A549 (cell line): Measurements from ENCODE around the gene CEP85L. TPM values are rescaled to one million over a fixed set of nuclear protein-coding genes. Genes with fewer than 3 reads are reported as not detected.

Experiments used
- ATAC-seq, 2 experiments: fragments of 200-7000 bp in 1 of 2; fragments of >200 bp in 1 of 2; cut with Nextera tagmentation in 1 of 2; cut with Tn5 transposase in 1 of 2; 3 replicates each; pipeline versions ENCODE4 v1.8.0 to v1.9.1; 2018 to 2020; ENCODE audit warnings: mild to moderate bottlenecking in 1 of 2, moderate library complexity in 1 of 2
- CTCF ChIA-PET: fragments of 300-600 bp; sonication (Branson Sonifier 250); formaldehyde crosslinking; extraction: SDS; loops from one replicate; lab custom pipeline; 2021; ENCODE audit warnings: antibody characterized with exemption, inconsistent platforms; lab: Yijun Ruan, JAX
- POLR2A ChIA-PET: fragments of 350-600 bp; formaldehyde crosslinking; extraction: SDS; loops from one replicate; lab custom pipeline; 2021; ENCODE audit warnings: antibody characterized with exemption, inconsistent platforms; lab: Yijun Ruan, JAX
- DNase-seq, 2 experiments: peaks; one replicate each; pipeline versions ENCODE4 v3.0.0 to v3.0.0-alpha.2; 2011 to 2016; ENCODE audit warnings: low read depth in 1 of 2, low spot score in 1 of 2
- FAIRE-seq: peaks from 2 replicates; lab custom pipeline; 2011; peaks lifted over from hg19 to GRCh38; lab: Jason Lieb, UNC
- H3K27ac ChIP-seq, 2 experiments: fragments of >200 bp; sonication (Bioruptor Twin); formaldehyde crosslinking; 3 replicates each; pipeline ENCODE4 v1.5.1; 2016 to 2017
- H3K4me1 ChIP-seq: fragments of >200 bp; sonication (Bioruptor Twin); formaldehyde crosslinking; 3 replicates; pipeline ENCODE4 v1.6.1; 2016
- H3K4me2 ChIP-seq: fragments of >200 bp; sonication (Bioruptor Twin); formaldehyde crosslinking; 3 replicates; pipeline ENCODE4 v1.6.1; 2016
- H3K4me3 ChIP-seq: fragments of >200 bp; sonication (Bioruptor Twin); formaldehyde crosslinking; 3 replicates; pipeline ENCODE4 v1.5.1; 2016
- H3K9me3 ChIP-seq: fragments of >200 bp; sonication (Bioruptor Twin); formaldehyde crosslinking; 3 replicates; pipeline ENCODE4 v1.6.1; 2016
- ATOH8 ChIP-seq: fragments of 250-450 bp; sonication (Bioruptor Pico); IDR thresholded peaks from 2 replicates; pipeline ENCODE4 v1.5.0; 2020; ENCODE audit warnings: low read depth, mild to moderate bottlenecking, moderate library complexity
- BHLHE40 ChIP-seq: IDR thresholded peaks from 2 replicates; pipeline ENCODE4 v1.6.1; 2012; ENCODE audit warnings: low read depth, low read length, inconsistent platforms
- CBX2 ChIP-seq: fragments of 200-600 bp; sonication (generic); IDR thresholded peaks from 2 replicates; pipeline ENCODE4 v1.6.1; 2016; ENCODE audit warnings: low read depth, mild to moderate bottlenecking, borderline replicate concordance
- CBX8 ChIP-seq: fragments of 200-600 bp; sonication (generic); IDR thresholded peaks from 2 replicates; pipeline ENCODE4 v1.6.1; 2016
- CHD4 ChIP-seq: fragments of 200-600 bp; sonication (generic); IDR thresholded peaks from 2 replicates; pipeline ENCODE4 v1.6.1; 2016; ENCODE audit warnings: antibody characterized with exemption, mild to moderate bottlenecking, borderline replicate concordance
- E2F6 ChIP-seq: IDR thresholded peaks from 2 replicates; pipeline ENCODE4 v1.6.1; 2012; ENCODE audit warnings: low read depth, borderline replicate concordance
- EHF ChIP-seq: fragments of 250-450 bp; sonication (Bioruptor Pico); IDR thresholded peaks from 2 replicates; pipeline ENCODE4 v1.5.0; 2020; ENCODE audit warnings: mild to moderate bottlenecking
- EP300 ChIP-seq, 2 experiments: fragments of >200 bp; sonication (Bioruptor Twin); formaldehyde crosslinking; IDR thresholded peaks; 2 replicates in 1 of 2; 3 replicates in 1 of 2; pipeline ENCODE4 v1.6.1; 2016 to 2017
- ESRRA ChIP-seq: fragments of 150-350 bp; IDR thresholded peaks from 2 replicates; pipeline ENCODE4 v1.6.1; 2014; ENCODE audit warnings: mild to moderate bottlenecking, low read length, borderline replicate concordance
- FOXS1 ChIP-seq: fragments of 250-450 bp; sonication (Bioruptor Pico); IDR thresholded peaks from 2 replicates; pipeline ENCODE4 v1.5.0; 2020; ENCODE audit warnings: mild to moderate bottlenecking, moderate library complexity
- GATA3 ChIP-seq: IDR thresholded peaks from 2 replicates; pipeline ENCODE4 v1.6.1; 2012; ENCODE audit warnings: borderline replicate concordance
- HDAC2 ChIP-seq: fragments of 200-600 bp; sonication (generic); IDR thresholded peaks from 2 replicates; pipeline ENCODE4 v1.6.1; 2016
- HOXB13 ChIP-seq: fragments of 250-450 bp; sonication (Bioruptor Pico); IDR thresholded peaks from 2 replicates; pipeline ENCODE4 v1.5.0; 2020; ENCODE audit warnings: low read depth, mild to moderate bottlenecking, moderate library complexity
- HOXB5 ChIP-seq: fragments of 250-450 bp; sonication (Bioruptor Pico); IDR thresholded peaks from 2 replicates; pipeline ENCODE4 v1.5.0; 2020; ENCODE audit warnings: mild to moderate bottlenecking, moderate library complexity
- JUN ChIP-seq, 2 experiments: fragments of >200 bp; sonication (Bioruptor Twin); formaldehyde crosslinking; IDR thresholded peaks; 2 replicates in 1 of 2; 3 replicates in 1 of 2; pipeline ENCODE4 v1.6.1; 2016 to 2017
- KDM1A ChIP-seq: fragments of 200-600 bp; sonication (generic); IDR thresholded peaks from 2 replicates; pipeline ENCODE4 v1.6.1; 2016; ENCODE audit warnings: low read depth, mild to moderate bottlenecking
- MAFK ChIP-seq: fragments of 450-650 bp; IDR thresholded peaks from 2 replicates; pipeline ENCODE4 v1.6.1; 2014; ENCODE audit not compliant: partially characterized antibody
- NPAS2 ChIP-seq: fragments of 250-450 bp; sonication (Bioruptor Pico); IDR thresholded peaks from 2 replicates; pipeline ENCODE4 v1.8.0; 2022; ENCODE audit warnings: mild to moderate bottlenecking, moderate library complexity, borderline replicate concordance
- NR3C1 ChIP-seq: fragments of >200 bp; sonication (Bioruptor Twin); formaldehyde crosslinking; IDR thresholded peaks from 3 replicates; pipeline ENCODE4 v1.6.1; 2017
- RCOR1 ChIP-seq: fragments of 150-350 bp; IDR thresholded peaks from 2 replicates; pipeline ENCODE4 v1.6.1; 2014; ENCODE audit warnings: antibody characterized with exemption, low read length, low read depth
- SMC3 ChIP-seq: fragments of >200 bp; sonication (Bioruptor Twin); formaldehyde crosslinking; IDR thresholded peaks from 3 replicates; pipeline ENCODE4 v1.6.1; 2018; ENCODE audit warnings: inconsistent platforms
- ZC3H11A ChIP-seq: fragments of 450-650 bp; IDR thresholded peaks from 2 replicates; pipeline ENCODE4 v1.6.1; 2014; ENCODE audit warnings: antibody characterized with exemption, mild to moderate bottlenecking
- ZNF302 ChIP-seq: fragments of 250-450 bp; sonication (Bioruptor Pico); IDR thresholded peaks from 2 replicates; pipeline ENCODE4 v1.9.0; 2021; ENCODE audit warnings: inconsistent platforms, mild to moderate bottlenecking, moderate library complexity
- ZSCAN20 ChIP-seq: fragments of 250-450 bp; sonication (Bioruptor Pico); IDR thresholded peaks from 2 replicates; pipeline ENCODE4 v1.8.0; 2022; ENCODE audit warnings: mild to moderate bottlenecking, moderate library complexity
- WGBS: methylation state at CpG from one replicate; pipeline ENCODE4 v1.1.6; 2017; ENCODE audit errors: missing lambda C conversion rate; 5-methylcytosine and 5-hydroxymethylcytosine counted together
- polyA plus RNA-seq, 4 experiments: library from polyadenylated mRNA; depleted of rRNA in 3 of 4; stranded (reverse); fragments of >200 nt; fragmentation: RNase III in 1 of 4; extraction: RNeasy Plus Mini Kit Qiagen cat#74134 plus additional on column Dnase treatment in 1 of 4; gene quantifications; 2 replicates in 3 of 4; 3 replicates in 1 of 4; pipeline ENCODE4 v1.2.3, GENCODE V29; 2011 to 2017
- TF ChIP-seq, protein P1 (sequence below): fragments of >200 bp; sonication (Bioruptor Twin); formaldehyde crosslinking; IDR thresholded peaks from 3 replicates; pipeline ENCODE4 v1.5.1; 2016
- TF ChIP-seq, protein P2 (sequence below): fragments of 200-600 bp; sonication (generic); IDR thresholded peaks from 2 replicates; pipeline ENCODE4 v1.6.1; 2016; ENCODE audit warnings: antibody characterized with exemption, mild to moderate bottlenecking, moderate library complexity
- TF ChIP-seq, protein P3 (sequence below): fragments of >200 bp; sonication (Bioruptor Twin); formaldehyde crosslinking; IDR thresholded peaks from 2 replicates; pipeline ENCODE4 v1.6.1; 2016

Gene CEP85L
- polyA plus RNA-seq, 2 of the 4 experiments (the other 2 are of a cell fraction), result 1.3 to 3.4 TPM

DNA sequence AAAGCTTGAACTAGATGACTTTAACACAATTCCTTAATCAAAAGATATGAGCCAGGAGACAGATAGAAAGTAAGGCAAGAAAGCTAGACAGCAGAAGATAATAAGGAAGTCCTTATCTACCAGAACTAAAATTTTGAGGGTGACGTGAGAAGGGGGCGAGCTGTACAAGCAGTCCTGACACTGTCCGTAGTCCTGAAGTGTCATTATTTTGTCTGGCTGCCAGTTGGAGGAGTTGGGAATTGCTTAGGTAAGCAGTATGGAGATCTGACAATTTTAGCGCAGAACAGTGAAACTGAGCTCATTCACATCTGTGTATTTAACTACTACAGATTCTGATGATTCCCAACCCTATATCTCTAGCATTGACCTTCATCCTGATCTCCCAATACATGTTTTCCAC is 25.8 kb upstream of the CEP85L start:
- FAIRE-seq, result no peak
- 81% methylated on average over 4 of the region's 4 CpGs for WGBS
- no peak for ATAC-seq
- H3K4me2 ChIP-seq, result no peak overlapping the region
- DNase-seq, result no peak
- H3K9me3 ChIP-seq, result no peaks in the 10 kb centered on the region
- ChIA-PET POLR2A (no interaction called here), CTCF (no interaction called here)
- no peak for TF ChIP-seq SMC3
- TF ChIP-seq CHD4, result no peak
- TF ChIP-seq, protein P1, sequence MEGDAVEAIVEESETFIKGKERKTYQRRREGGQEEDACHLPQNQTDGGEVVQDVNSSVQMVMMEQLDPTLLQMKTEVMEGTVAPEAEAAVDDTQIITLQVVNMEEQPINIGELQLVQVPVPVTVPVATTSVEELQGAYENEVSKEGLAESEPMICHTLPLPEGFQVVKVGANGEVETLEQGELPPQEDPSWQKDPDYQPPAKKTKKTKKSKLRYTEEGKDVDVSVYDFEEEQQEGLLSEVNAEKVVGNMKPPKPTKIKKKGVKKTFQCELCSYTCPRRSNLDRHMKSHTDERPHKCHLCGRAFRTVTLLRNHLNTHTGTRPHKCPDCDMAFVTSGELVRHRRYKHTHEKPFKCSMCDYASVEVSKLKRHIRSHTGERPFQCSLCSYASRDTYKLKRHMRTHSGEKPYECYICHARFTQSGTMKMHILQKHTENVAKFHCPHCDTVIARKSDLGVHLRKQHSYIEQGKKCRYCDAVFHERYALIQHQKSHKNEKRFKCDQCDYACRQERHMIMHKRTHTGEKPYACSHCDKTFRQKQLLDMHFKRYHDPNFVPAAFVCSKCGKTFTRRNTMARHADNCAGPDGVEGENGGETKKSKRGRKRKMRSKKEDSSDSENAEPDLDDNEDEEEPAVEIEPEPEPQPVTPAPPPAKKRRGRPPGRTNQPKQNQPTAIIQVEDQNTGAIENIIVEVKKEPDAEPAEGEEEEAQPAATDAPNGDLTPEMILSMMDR, result no peak
- TF ChIP-seq, protein P2, sequence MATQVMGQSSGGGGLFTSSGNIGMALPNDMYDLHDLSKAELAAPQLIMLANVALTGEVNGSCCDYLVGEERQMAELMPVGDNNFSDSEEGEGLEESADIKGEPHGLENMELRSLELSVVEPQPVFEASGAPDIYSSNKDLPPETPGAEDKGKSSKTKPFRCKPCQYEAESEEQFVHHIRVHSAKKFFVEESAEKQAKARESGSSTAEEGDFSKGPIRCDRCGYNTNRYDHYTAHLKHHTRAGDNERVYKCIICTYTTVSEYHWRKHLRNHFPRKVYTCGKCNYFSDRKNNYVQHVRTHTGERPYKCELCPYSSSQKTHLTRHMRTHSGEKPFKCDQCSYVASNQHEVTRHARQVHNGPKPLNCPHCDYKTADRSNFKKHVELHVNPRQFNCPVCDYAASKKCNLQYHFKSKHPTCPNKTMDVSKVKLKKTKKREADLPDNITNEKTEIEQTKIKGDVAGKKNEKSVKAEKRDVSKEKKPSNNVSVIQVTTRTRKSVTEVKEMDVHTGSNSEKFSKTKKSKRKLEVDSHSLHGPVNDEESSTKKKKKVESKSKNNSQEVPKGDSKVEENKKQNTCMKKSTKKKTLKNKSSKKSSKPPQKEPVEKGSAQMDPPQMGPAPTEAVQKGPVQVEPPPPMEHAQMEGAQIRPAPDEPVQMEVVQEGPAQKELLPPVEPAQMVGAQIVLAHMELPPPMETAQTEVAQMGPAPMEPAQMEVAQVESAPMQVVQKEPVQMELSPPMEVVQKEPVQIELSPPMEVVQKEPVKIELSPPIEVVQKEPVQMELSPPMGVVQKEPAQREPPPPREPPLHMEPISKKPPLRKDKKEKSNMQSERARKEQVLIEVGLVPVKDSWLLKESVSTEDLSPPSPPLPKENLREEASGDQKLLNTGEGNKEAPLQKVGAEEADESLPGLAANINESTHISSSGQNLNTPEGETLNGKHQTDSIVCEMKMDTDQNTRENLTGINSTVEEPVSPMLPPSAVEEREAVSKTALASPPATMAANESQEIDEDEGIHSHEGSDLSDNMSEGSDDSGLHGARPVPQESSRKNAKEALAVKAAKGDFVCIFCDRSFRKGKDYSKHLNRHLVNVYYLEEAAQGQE, result peak; percentile 50; the same call in 1 of the 2 replicates
- TF ChIP-seq CBX8, result no peak
- no peak for TF ChIP-seq FOXS1 (CRISPR knock-in tag)
- no peak for TF ChIP-seq EHF (CRISPR knock-in tag)
- peak; percentile 65 for TF ChIP-seq MAFK
- TF ChIP-seq, protein P3, sequence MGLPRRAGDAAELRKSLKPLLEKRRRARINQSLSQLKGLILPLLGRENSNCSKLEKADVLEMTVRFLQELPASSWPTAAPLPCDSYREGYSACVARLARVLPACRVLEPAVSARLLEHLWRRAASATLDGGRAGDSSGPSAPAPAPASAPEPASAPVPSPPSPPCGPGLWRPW, result no peak
- TF ChIP-seq CBX2, result no peak
- TF ChIP-seq ZSCAN20 (CRISPR knock-in tag), result no peak
- no peak for TF ChIP-seq ATOH8 (CRISPR knock-in tag)
- no peak for TF ChIP-seq RCOR1
- TF ChIP-seq NR3C1, result no peak
- TF ChIP-seq ESRRA, result no peak
- no peak for TF ChIP-seq ZNF302 (CRISPR knock-in tag)
- TF ChIP-seq HDAC2, result no peak
- no peak overlapping the region for H3K4me3 ChIP-seq
- peaks cover 11% of the 10 kb centered on the region for H3K4me1 ChIP-seq
- H3K27ac ChIP-seq, result no peak overlapping the region

DNA sequence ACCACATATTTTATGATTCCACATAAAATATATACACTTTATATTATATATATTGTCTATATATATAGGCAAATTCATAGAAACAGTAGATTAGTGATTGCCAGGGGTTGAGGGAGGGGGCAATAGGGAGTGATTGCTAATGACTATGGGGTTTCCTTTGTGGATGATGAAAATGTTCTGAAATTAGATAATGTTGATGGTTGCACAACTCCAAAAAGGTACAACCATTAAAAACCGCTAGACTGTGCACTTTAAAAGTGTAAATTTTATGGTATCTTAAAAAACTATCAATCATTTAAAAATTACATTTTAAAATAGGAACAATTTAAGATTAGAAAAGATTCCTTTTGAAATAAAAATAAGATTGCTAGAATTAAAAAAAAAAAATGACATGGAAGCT is 23.8 kb upstream of the CEP85L start:
- Histone ChIP-seq H3K27ac (no peak overlapping the region), H3K4me3 (no peak overlapping the region), H3K4me1 (peaks cover 11% of the 10 kb centered on the region), H3K4me2 (no peak overlapping the region), H3K9me3 (no peaks in the 10 kb centered on the region)
- WGBS, result 79% methylated on average over 1 of the region's 1 CpG
- FAIRE-seq, result no peak
- ATAC-seq, result no peak
- POLR2A ChIA-PET, result no interaction called here
- CTCF ChIA-PET, result no interaction called here
- DNase-seq, result no peak
- TF ChIP-seq JUN (IDR thresholded peaks at IDR 0.05) (no peak), CBX8 (no peak), ATOH8 (CRISPR knock-in tag) (no peak), BHLHE40 (no peak), HDAC2 (no peak), NPAS2 (CRISPR knock-in tag) (no peak), EHF (CRISPR knock-in tag) (no peak), HOXB5 (CRISPR knock-in tag) (no peak), GATA3 (no peak), ZC3H11A (no peak), EP300 (IDR thresholded peaks at IDR 0.05) (no peak), HOXB13 (CRISPR knock-in tag) (no peak), E2F6 (no peak), ZSCAN20 (CRISPR knock-in tag) (no peak), KDM1A (no peak), FOXS1 (CRISPR knock-in tag) (no peak)
- TF ChIP-seq, protein P2, result no peak
